T-helper 22 cell (primary cell): ENCODE measurements around the gene PIGC.
"Not testable (repeated sequence)": the region's sequence is repeated elsewhere in the genome, so short reads cannot be mapped to it uniquely, and the experiment has no call there.

Experiments used
- DNase-seq: peaks from one replicate; pipeline ENCODE4 v3.0.0-alpha.2; 2020; ENCODE audit warnings: low read depth

Gene PIGC

DNA sequence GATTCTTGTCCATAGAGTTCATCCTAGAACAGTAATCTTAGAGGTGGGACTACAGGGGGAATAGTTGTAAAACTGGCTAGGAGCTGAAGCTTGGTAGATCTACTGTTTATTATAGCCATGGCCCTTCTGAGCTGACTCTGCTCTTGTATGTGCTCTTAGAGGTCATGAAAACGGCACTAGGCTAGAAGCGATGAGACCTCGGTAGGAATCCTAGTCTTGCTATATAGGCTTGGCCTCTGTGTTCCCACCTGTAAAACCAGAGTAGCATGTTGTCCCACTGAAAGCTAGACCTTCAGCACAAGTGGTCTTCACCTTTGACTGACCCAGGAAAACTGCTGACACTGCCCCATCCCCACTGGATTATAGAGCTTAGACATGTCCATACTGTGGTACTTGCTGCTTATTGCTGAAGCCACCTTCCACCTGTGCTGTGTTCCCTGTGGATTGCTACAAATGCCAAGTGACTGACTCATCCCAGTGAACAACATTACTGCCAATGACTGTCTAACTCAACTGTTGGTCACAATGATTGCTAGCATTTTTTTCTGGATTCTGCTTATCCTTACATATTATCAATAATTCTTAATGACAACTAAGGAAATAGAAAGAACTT lies 23.0 kb upstream of the PIGC start:
- no peak for DNase-seq

GRCh38 chr1:172465617-172466016 lies 21.7 kb upstream of the PIGC start:
- no peak for DNase-seq

DNA sequence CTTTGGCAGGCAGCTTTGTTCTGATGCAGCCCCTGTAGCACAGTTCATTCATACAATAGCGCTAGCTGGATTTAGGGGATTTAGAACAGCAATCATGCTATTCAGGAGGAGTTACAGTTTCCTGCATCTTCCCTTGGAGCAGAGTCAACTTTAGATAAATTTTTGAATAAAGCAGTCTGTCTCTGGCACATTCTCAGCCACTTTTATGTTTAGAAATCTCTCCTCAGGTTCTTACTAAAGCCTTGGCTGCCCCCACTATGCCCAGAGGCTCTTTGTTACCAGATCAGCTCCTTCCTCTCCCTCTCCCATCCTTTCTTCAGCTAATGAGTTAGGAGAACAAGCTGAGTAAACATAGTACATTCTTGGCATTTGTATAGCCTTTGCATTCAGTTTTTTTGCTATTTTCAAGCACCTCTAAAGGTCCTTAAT lies 17.0 kb upstream of the PIGC start:
- no peak for DNase-seq

GRCh38 chr1:172460177-172460576 lies 16.3 kb upstream of the PIGC start:
- DNase-seq: no peak

GRCh38 chr1:172457479-172458130 lies 13.7 kb upstream of the PIGC start:
- no peak for DNase-seq

GRCh38 chr1:172456344-172456769 lies 12.5 kb upstream of the PIGC start:
- no peak for DNase-seq

- no peak for DNase-seq
These were observed 11.6 kb upstream of the PIGC start for GRCh38 chr1:172455451-172455850.

- DNase-seq: no peak
These were observed 9.7 kb upstream of the PIGC start for GRCh38 chr1:172453607-172454006.

DNA sequence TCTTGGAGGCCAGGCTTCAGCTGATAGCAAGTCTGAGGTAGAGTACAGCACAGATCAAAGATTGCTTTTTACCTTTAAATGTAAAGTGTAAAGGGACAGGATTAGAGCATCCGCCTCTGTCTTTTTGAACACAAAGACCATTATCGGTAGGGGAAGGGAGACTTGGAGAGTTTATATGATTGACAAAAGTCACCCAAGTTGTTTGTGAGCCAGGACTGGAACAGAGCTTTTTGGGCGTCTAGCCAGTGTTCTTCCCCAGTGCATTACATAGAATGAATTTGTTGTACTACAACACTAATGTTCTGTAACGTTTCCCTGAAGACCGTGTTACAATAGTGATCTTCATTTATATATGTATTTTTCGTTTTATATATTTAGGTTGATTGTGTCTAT lies 9.3 kb upstream of the PIGC start:
- DNase-seq: no peak

DNA sequence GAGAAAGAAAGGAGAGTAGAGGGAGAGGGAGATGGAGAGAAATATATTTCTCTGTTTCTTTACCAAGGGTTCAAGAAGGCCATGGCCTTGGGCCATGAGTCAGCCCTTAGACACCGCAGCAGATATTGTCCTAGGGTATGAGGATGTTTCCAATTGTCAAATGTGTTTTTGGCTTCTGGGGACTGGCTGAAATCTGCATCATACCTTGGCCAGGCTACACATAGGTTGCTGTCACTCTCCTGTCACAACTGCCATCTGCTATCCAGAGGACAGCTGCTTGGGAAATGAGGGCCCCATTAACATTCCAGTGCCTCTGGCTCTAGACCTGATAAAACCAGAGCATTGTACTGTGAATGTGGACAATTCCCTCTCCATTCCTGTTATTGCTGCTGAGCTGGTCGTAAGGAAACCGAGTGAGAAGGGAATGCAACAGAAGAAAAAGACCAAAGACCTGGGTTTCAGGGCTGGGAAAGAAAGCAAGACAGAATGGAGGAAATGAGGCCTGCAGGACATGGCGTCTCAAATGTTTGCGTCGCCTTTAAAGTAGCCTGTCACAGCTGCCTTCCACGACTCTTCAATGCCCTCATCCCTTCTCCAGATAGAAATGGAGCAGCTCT lies 8.8 kb upstream of the PIGC start:
- DNase-seq: no peak

GRCh38 chr1:172451002-172451443 lies 7.2 kb upstream of the PIGC start:
- DNase-seq: no peak

- DNase-seq: no peak
These were observed 6.6 kb upstream of the PIGC start for GRCh38 chr1:172450524-172450885.

GRCh38 chr1:172449585-172450523 lies 6.0 kb upstream of the PIGC start:
- DNase-seq: no peak

GRCh38 chr1:172448995-172449584 lies 5.2 kb upstream of the PIGC start:
- no peak for DNase-seq

DNA sequence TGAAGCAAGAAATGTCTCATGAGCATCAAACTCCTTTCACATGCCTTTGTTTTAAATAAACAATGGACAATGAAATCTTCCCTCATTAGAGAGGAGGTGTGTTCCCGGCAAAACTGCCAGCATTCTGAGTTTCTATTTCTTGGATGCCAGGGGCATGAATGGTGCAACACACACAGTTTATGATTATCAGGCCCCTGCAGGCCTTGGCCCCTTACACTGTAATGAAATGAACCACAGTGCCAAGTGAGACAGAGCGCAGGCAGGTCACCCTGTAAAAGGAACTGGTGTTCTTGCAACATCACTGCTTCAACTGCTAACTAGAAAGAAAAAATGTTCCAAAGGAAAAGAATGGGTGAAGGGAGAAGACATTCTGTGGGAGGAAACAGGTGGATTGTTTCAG lies 3.8 kb upstream of the PIGC start:
- no peak for DNase-seq

DNA sequence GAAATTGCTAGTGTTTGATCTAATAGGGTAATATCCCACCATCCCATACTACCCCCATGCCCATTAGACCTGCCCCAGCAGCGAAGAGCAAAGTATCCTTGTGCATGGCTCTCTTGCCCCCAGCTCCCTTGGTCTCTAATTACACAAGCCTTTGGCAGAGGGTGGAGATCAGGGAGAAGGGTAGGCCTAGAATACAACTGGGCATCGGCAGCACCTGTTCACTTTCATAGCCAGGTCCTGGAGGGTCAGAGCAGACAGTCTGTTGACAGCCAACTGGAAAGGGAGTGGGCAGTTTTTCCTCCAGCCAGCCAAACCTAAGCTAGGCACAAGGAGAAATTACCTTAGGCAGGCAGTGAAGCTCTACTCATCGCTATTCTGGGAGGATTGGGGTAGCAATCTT lies 2.7 kb upstream of the PIGC start:
- no peak for DNase-seq

- no peak for DNase-seq
These were observed 865 bp downstream of the PIGC start for GRCh38 chr1:172442843-172443565.

DNA sequence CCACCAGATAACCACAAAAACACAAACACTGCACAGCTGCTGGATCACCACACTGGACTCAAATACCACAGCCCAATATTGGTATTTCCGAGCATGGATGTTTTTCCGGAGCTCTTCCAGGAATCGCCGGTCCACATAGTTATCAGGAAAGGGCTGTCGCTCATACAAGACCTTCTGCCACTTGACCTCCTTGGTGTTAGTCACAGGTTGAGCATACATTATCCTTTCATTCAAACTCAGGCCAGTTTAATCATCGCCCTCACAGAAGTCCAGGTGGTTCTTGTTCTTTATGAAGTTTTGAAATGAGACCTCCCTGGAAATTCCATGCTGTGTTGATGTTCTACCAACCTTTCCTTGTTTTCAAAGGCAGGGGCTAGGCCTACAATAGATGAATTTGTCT lies 1.5 kb downstream of the PIGC start:
- DNase-seq: no peak

- not testable (repeated sequence) for DNase-seq
These were observed 6.7 kb downstream of the PIGC start for GRCh38 chr1:172437183-172437582.

- no peak for DNase-seq
These were observed 12.1 kb downstream of the PIGC start for GRCh38 chr1:172431721-172432192.

GRCh38 chr1:172431204-172431603 lies 12.7 kb downstream of the PIGC start:
- DNase-seq: no peak
